SK-N-SH (cell line): ENCODE data around the gene KCTD21. TPM values are rescaled to one million over a fixed set of nuclear protein-coding genes. Genes with fewer than 3 reads are reported as not detected.

Source experiments
- CTCF ChIA-PET: fragments of 300-600, 350-600 bp; formaldehyde crosslinking; extraction: SDS; loops from one replicate; lab custom pipeline; 2021; lab: Yijun Ruan, JAX
- POLR2A ChIA-PET: fragments of 350-600 bp; sonication (Branson Sonifier 250); formaldehyde crosslinking; extraction: SDS; loops from one replicate; lab custom pipeline; 2020; ENCODE audit warnings: antibody characterized with exemption, inconsistent platforms; lab: Yijun Ruan, JAX
- DNase-seq: peaks from one replicate; pipeline ENCODE4 v3.0.0; 2012
- H2AFZ ChIP-seq: fragments of 200-600 bp; sonication (generic); 2 replicates; pipeline ENCODE4 v1.8.1; 2016; ENCODE audit warnings: antibody characterized with exemption, mild to moderate bottlenecking, low read depth
- H3F3A ChIP-seq: fragments of 200-600 bp; sonication (generic); replicated peaks from 2 replicates; pipeline ENCODE3; 2016; ENCODE audit warnings: antibody characterized with exemption, mild to moderate bottlenecking; ENCODE audit not compliant: insufficient read depth
- H3K27ac ChIP-seq, 2 experiments: fragments of 200-500 bp in 1 of 2; fragments of 200-600 bp in 1 of 2; sonication (Bioruptor generic) in 1 of 2; sonication (generic), shearing (Covaris generic) in 1 of 2; 2 replicates each; pipeline versions ENCODE4 v1.5.1 to v1.6.1; 2014 to 2016; ENCODE audit warnings: low read depth in 2 of 2, inconsistent platforms in 1 of 2, low read length in 1 of 2, mild to moderate bottlenecking in 1 of 2, mixed read lengths in 1 of 2
- H3K27me3 ChIP-seq: fragments of 200-600 bp; sonication (generic), shearing (Covaris generic); 2 replicates; pipeline ENCODE4 v1.6.1; 2016; ENCODE audit warnings: mixed run types; ENCODE audit not compliant: insufficient read depth
- H3K36me3 ChIP-seq, 2 experiments: fragments of 200-500 bp in 1 of 2; fragments of 200-600 bp in 1 of 2; sonication (Bioruptor generic) in 1 of 2; sonication (generic) in 1 of 2; replicated peaks in 1 of 2; 2 replicates each; pipeline versions ENCODE3 to v1.5.1; 2014 to 2016; ENCODE audit warnings: low read length in 1 of 2, mild to moderate bottlenecking in 1 of 2; ENCODE audit not compliant: insufficient read depth in 2 of 2, control insufficient read depth in 1 of 2
- H3K4me1 ChIP-seq, 2 experiments: fragments of 200-500 bp in 1 of 2; fragments of 200-600 bp in 1 of 2; sonication (Bioruptor generic) in 1 of 2; sonication (generic), shearing (Covaris generic) in 1 of 2; 2 replicates each; pipeline versions ENCODE4 v1.5.1 to v1.6.1; 2014 to 2016; ENCODE audit warnings: low read depth in 1 of 2, low read length in 1 of 2, mixed run types in 1 of 2; ENCODE audit not compliant: insufficient read depth in 2 of 2, control insufficient read depth in 1 of 2
- H3K4me2 ChIP-seq: fragments of 200-600 bp; sonication (generic), shearing (Covaris generic); 2 replicates; pipeline ENCODE4 v1.6.1; 2017; ENCODE audit warnings: mixed run types
- H3K4me3 ChIP-seq, 2 experiments: fragments of 200-500 bp in 1 of 2; fragments of 200-600 bp in 1 of 2; sonication (Bioruptor generic) in 1 of 2; sonication (generic), shearing (Covaris generic) in 1 of 2; 2 replicates each; pipeline versions ENCODE4 v1.5.1 to v1.8.1; 2014 to 2016; ENCODE audit warnings: low read depth in 2 of 2, inconsistent platforms in 1 of 2, low read length in 1 of 2, mild to moderate bottlenecking in 1 of 2, mixed read lengths in 1 of 2, moderate library complexity in 1 of 2
- H3K79me2 ChIP-seq: fragments of 200-600 bp; sonication (generic); 2 replicates; pipeline ENCODE4 v1.8.1; 2017; ENCODE audit warnings: mild to moderate bottlenecking; ENCODE audit not compliant: insufficient read depth
- H3K9ac ChIP-seq: fragments of 200-600 bp; sonication (generic); 2 replicates; pipeline ENCODE4 v1.6.1; 2017; ENCODE audit warnings: mixed run types
- H3K9me2 ChIP-seq: fragments of 200-600 bp; sonication (generic); 2 replicates; pipeline ENCODE4 v1.6.1; 2017; ENCODE audit warnings: mixed run types
- H3K9me3 ChIP-seq: fragments of 200-600 bp; sonication (generic); 2 replicates; pipeline ENCODE4 v1.6.1; 2017; ENCODE audit warnings: mixed run types, mild to moderate bottlenecking, moderate library complexity
- H4K20me1 ChIP-seq: fragments of 200-600 bp; sonication (generic); 2 replicates; pipeline ENCODE4 v1.6.1; 2017; ENCODE audit warnings: mild to moderate bottlenecking, mixed run types; ENCODE audit not compliant: insufficient read depth
- CTCF ChIP-seq: fragments of 200-600 bp; sonication (generic); IDR thresholded peaks from 2 replicates; pipeline ENCODE4 v1.6.1; 2017; ENCODE audit warnings: antibody characterized with exemption, mild to moderate bottlenecking, moderate library complexity
- ELF1 ChIP-seq: IDR thresholded peaks from 2 replicates; pipeline ENCODE4 v1.4.0; 2012
- EP300 ChIP-seq, 2 experiments: IDR thresholded peaks; 2 replicates each; pipeline versions ENCODE4 v1.4.0 to v1.6.1; 2012; ENCODE audit warnings: borderline replicate concordance in 1 of 2, low read depth in 1 of 2, low read length in 1 of 2
- FOSL2 ChIP-seq: IDR thresholded peaks from 2 replicates; pipeline ENCODE4 v1.4.0; 2012; ENCODE audit warnings: low read depth, mild to moderate bottlenecking, moderate library complexity, borderline replicate concordance
- FOXJ3 ChIP-seq: sonication (generic); formaldehyde crosslinking; IDR thresholded peaks from 2 replicates; pipeline ENCODE4 v1.5.1; 2020; ENCODE audit warnings: mild to moderate bottlenecking, missing genetic modification reagents
- GABPA ChIP-seq: IDR thresholded peaks from 2 replicates; pipeline ENCODE4 v1.4.0; 2012; ENCODE audit warnings: low read depth, mild to moderate bottlenecking
- GATA2 ChIP-seq: sonication (generic); formaldehyde crosslinking; IDR thresholded peaks from 2 replicates; pipeline ENCODE4 v1.5.0; 2020; ENCODE audit warnings: mild to moderate bottlenecking, missing genetic modification reagents
- MAX ChIP-seq: IDR thresholded peaks from 2 replicates; pipeline ENCODE4 v1.4.0; 2012; ENCODE audit warnings: low read depth
- NRF1 ChIP-seq: IDR thresholded peaks from 2 replicates; pipeline ENCODE4 v1.6.1; 2012; ENCODE audit warnings: low read depth, mild to moderate bottlenecking, low read length
- POLR2AphosphoS5 ChIP-seq: IDR thresholded peaks from 2 replicates; pipeline ENCODE4 v1.6.1; 2012; ENCODE audit warnings: low read depth, low read length
- REST ChIP-seq: IDR thresholded peaks from 2 replicates; pipeline ENCODE4 v1.6.1; 2012; ENCODE audit warnings: mild to moderate bottlenecking, low read depth, low read length, moderate library complexity
- RFX5 ChIP-seq: IDR thresholded peaks from 2 replicates; pipeline ENCODE4 v1.6.1; 2012; ENCODE audit warnings: mild to moderate bottlenecking, improper control_type of control experiment, low read length
- TAF1 ChIP-seq: IDR thresholded peaks from 2 replicates; pipeline ENCODE4 v1.6.1; 2012; ENCODE audit warnings: low read depth, mild to moderate bottlenecking, low read length, moderate library complexity, borderline replicate concordance
- TEAD4 ChIP-seq: IDR thresholded peaks from 2 replicates; pipeline ENCODE4 v1.4.0; 2012; ENCODE audit warnings: mild to moderate bottlenecking, borderline replicate concordance; ENCODE audit not compliant: insufficient read depth
- YY1 ChIP-seq: IDR thresholded peaks from 2 replicates; pipeline ENCODE4 v1.4.0; 2012; ENCODE audit warnings: low read depth, mild to moderate bottlenecking
- ZBTB33 ChIP-seq: IDR thresholded peaks from 2 replicates; pipeline ENCODE4 v1.4.0; 2012; ENCODE audit warnings: low read depth, borderline replicate concordance
- WGBS: methylation state at CpG from one replicate; pipeline ENCODE4 v1.1.6; 2017; ENCODE audit warnings: low lambda C conversion rate; 5-methylcytosine and 5-hydroxymethylcytosine counted together
- polyA plus RNA-seq, 3 experiments: library from polyadenylated mRNA; depleted of rRNA; stranded (reverse); fragments of >200 nt; gene quantifications; 2 replicates each; pipeline ENCODE4 v1.2.3, GENCODE V29; 2012

Gene KCTD21
- polyA plus RNA-seq, 1 of the 3 experiments (the other 2 are of a cell fraction) = 5.0 TPM

GRCh38 chr11:78219493-78220217, 31.2 kb upstream of the KCTD21 start:
- Histone ChIP-seq H3K27me3 (no peaks in the 10 kb centered on the region), H3K4me3 (no peak overlapping the region), H3K9me2 (no peaks in the 10 kb centered on the region), H3K36me3 (peaks cover 22 to 76% of the 10 kb centered on the region in 2 experiments), H3K9me3 (no peaks in the 10 kb centered on the region), H3K79me2 (no peaks in the 10 kb centered on the region), H3K9ac (no peak overlapping the region), H3K4me2 (no peak overlapping the region), H2AFZ (no peak overlapping the region), H3K27ac (no peak overlapping the region; a peak in 1 of 4 replicates), H4K20me1 (no peaks in the 10 kb centered on the region), H3K4me1 (peaks cover 0 to 7% of the 10 kb centered on the region in 2 experiments; a peak in 1 of 4 replicates), H3F3A (no peaks in the 10 kb centered on the region)
- CTCF ChIA-PET = interaction anchor here (1.0 to 4.0 kb wide), 5 partner anchors 9 to 344 kb away, joined by 3 to 13 read pairs (median 3); no protein-coding TSS in a partner anchor
- POLR2A ChIA-PET = no interaction called here
- no peak for DNase-seq
- TF ChIP-seq ZBTB33 (no peak), GABPA (no peak), TEAD4 (no peak), YY1 (no peak), NRF1 (no peak), MAX (no peak), GATA2 (CRISPR knock-in tag) (no peak), TAF1 (no peak), CTCF (no peak), FOSL2 (no peak), RFX5 (no peak), ELF1 (no peak), EP300 (IDR thresholded peaks at IDR 0.05; ENCODE audit: borderline replicate concordance in 1 of 2, low read depth in 1 of 2, low read length in 1 of 2) (no peak), POLR2AphosphoS5 (no peak), REST (no peak), FOXJ3 (CRISPR knock-in tag) (no peak)
- WGBS = 87% methylated on average over 6 of the region's 7 CpGs
